ENCODE data around the gene AXL.

Gene AXL

DNA sequence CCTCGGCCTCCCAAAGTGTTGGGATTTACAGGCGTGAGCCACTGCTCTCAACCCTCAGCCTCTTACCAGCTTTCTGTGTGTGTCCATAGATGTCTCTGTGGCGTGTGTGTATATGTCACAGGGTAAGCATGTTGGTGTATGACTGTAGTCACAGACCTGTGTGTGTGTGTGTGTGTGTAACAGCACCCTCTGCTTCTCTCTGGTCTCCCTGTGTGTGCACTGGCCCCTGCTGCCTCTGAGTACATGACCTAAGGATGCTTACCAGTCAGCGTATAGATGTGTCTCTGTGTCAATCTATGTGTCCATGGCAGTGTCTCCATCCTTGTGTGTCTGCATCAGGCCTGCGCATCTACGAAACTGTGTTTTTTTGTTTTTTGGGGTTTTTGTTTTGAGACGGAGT, 5.6 kb downstream of the AXL start:
- Histone ChIP-seq H3K9ac (ENCODE audit: low read length) (no peak overlapping the region), H3K4me2 (ENCODE audit: low read length) (no peak overlapping the region), H2BK15ac (replicated peaks; ENCODE audit: low read depth) (no peak overlapping the region), H3K18ac (ENCODE audit: low read length) (no peak overlapping the region), H3K79me1 (ENCODE audit: low read length) (peaks cover 2% of the 10 kb centered on the region), H2AK5ac (ENCODE audit: low read length) (no peak overlapping the region), H3K4me1 (ENCODE audit: control insufficient read depth, low read depth, low read length) (peaks cover 8% of the 10 kb centered on the region), H2BK120ac (ENCODE audit: low read depth, low read length) (no peak overlapping the region), H3K79me2 (ENCODE audit: control insufficient read depth, insufficient read depth, low read length) (no peaks in the 10 kb centered on the region), H3K27ac (ENCODE audit: low read depth, low read length) (no peak overlapping the region), H3K23ac (ENCODE audit: low read length) (no peak overlapping the region), H3K4me3 (ENCODE audit: low read length) (no peak overlapping the region), H3K56ac (ENCODE audit: low read length) (peak overlapping the region; percentile 3), H3K27me3 (ENCODE audit: insufficient read depth, low read length, poor library complexity) (no peaks in the 10 kb centered on the region), H4K8ac (ENCODE audit: low read depth, low read length) (no peak overlapping the region), H3K36me3 (ENCODE audit: control insufficient read depth, insufficient read depth, low read length) (no peaks in the 10 kb centered on the region), H2BK5ac (ENCODE audit: low read length) (no peak overlapping the region), H3K4ac (ENCODE audit: low read depth, low read length) (no peak overlapping the region), H4K5ac (ENCODE audit: low read length) (no peak overlapping the region)
- DNase-seq = no peak
- WGBS (ENCODE audit: extremely low coverage, insufficient coverage, low lambda C conversion rate) = no CpG with 5 or more reads among the region's 7 CpGs

DNA sequence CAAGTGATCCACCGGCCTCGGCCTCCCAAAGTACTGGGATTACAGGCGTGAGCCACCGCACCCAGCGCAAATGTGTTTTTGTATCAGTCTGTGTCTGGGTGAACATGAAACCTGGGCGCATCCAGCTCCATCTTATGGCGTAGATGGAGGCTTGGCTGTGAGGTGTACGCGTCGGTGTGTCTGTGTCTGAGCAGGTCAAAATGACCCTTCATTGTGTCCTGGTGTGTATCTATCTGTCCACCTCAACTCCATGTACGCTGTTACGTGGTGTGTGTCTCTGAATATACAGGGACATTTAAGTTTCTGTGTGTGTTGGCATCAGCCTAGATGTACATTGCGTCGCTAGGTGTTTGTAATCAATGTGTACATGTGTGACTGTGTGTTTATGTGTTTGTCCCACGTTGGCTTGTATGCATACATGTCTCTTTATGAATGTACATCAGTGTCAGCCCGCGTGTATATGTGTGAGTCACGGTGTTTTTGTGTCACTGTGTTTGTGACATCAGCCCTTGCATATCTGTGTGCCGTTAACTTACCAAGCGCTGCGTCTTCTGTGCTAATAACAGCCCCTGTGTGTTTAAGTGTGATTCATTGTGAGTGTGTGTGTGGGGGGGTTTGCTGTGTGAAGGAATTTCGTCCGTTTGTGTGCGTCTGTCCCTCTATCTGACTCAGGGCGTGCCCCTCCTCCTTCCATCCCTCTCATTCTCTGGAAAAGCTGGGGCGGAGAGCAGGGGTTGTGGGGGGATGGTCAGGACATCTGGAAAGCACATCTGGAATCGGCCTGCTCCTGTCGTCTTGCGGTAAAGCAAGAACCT, 6.4 kb downstream of the AXL start:
- WGBS (ENCODE audit: extremely low coverage, insufficient coverage, low lambda C conversion rate) = no CpG with 5 or more reads among the region's 29 CpGs
- H3K18ac ChIP-seq (ENCODE audit: low read length) = peak overlapping the region; percentile 20
- DNase-seq = peak; percentile 90
- peaks cover 2% of the 10 kb centered on the region for H3K79me1 ChIP-seq (ENCODE audit: low read length)
- H3K79me2 ChIP-seq (ENCODE audit: control insufficient read depth, insufficient read depth, low read length) = no peaks in the 10 kb centered on the region
- peak overlapping the region; percentile 55 for H2AK5ac ChIP-seq (ENCODE audit: low read length)
- no peaks in the 10 kb centered on the region for H3K36me3 ChIP-seq (ENCODE audit: control insufficient read depth, insufficient read depth, low read length)
- peak overlapping the region; percentile 70 for H3K9ac ChIP-seq (ENCODE audit: low read length)
- H3K56ac ChIP-seq (ENCODE audit: low read length) = peak overlapping the region; percentile 90
- no peak overlapping the region for H4K5ac ChIP-seq (ENCODE audit: low read length)
- peak overlapping the region; percentile 73 for H3K27ac ChIP-seq (ENCODE audit: low read depth, low read length)
- no peak overlapping the region for H4K8ac ChIP-seq (ENCODE audit: low read depth, low read length)
- H3K4ac ChIP-seq (ENCODE audit: low read depth, low read length) = peak overlapping the region; percentile 44
- H3K23ac ChIP-seq (ENCODE audit: low read length) = no peak overlapping the region
- H3K4me3 ChIP-seq (ENCODE audit: low read length) = no peak overlapping the region
- H3K27me3 ChIP-seq (ENCODE audit: insufficient read depth, low read length, poor library complexity) = no peaks in the 10 kb centered on the region
- H2BK5ac ChIP-seq (ENCODE audit: low read length) = peak overlapping the region; percentile 61
- H2BK120ac ChIP-seq (ENCODE audit: low read depth, low read length) = no peak overlapping the region
- peak overlapping the region; percentile 42 for H3K4me2 ChIP-seq (ENCODE audit: low read length)
- H3K4me1 ChIP-seq (ENCODE audit: control insufficient read depth, low read depth, low read length) = peaks cover 8% of the 10 kb centered on the region
- H2BK15ac ChIP-seq (replicated peaks; ENCODE audit: low read depth) = no peak overlapping the region

DNA sequence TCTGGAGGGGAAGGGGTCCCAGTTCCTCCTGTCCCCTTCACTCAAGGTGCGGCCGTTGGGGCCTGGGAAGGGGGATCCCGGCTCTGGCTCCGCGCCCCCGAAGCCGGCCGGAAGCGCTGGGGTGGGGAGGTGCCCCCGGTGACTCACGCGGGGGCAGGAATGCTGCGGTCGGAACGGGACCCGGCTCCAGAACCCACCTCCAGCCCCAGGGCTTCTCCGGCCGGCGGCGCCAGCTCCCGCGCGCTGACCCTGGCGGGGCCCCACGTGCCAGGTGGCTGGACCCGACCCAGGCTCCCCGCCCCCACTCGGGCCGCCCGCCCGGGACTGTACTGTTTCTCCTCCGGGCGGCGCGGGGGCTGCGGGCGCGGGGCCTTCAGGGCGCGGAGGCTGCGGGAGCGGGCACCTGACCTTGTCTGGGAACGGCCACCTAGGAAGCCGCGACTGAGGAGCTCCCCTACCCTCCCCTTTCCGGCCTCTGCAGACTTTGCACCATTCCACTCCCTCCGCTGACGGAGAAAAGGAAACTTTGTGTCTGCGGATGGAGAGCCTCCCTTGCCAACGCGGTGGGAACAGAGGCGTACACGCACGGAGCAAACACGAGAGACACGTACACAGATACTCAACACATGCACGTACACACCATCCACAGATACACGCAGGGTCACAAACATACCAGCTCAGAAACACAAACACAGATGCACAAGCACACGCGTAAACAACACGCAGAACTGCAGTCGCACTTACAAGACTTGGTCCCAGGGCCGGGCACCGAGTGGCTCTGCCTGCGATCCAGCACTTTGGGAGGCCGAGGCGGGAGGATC, 7.2 kb downstream of the AXL start:
- H2BK15ac ChIP-seq (replicated peaks; ENCODE audit: low read depth) = no peak overlapping the region
- no peak overlapping the region for H4K8ac ChIP-seq (ENCODE audit: low read depth, low read length)
- no peaks in the 10 kb centered on the region for H3K36me3 ChIP-seq (ENCODE audit: control insufficient read depth, insufficient read depth, low read length)
- H3K27ac ChIP-seq (ENCODE audit: low read depth, low read length) = peak overlapping the region; percentile 73
- H3K56ac ChIP-seq (ENCODE audit: low read length) = peak overlapping the region; percentile 90
- WGBS (ENCODE audit: extremely low coverage, insufficient coverage, low lambda C conversion rate) = no CpG with 5 or more reads among the region's 67 CpGs
- no peaks in the 10 kb centered on the region for H3K79me1 ChIP-seq (ENCODE audit: low read length)
- H3K4me1 ChIP-seq (ENCODE audit: control insufficient read depth, low read depth, low read length) = peaks cover 8% of the 10 kb centered on the region
- H3K4me3 ChIP-seq (ENCODE audit: low read length) = peak overlapping the region; percentile 21
- H2BK5ac ChIP-seq (ENCODE audit: low read length) = peak overlapping the region; percentile 33
- H3K23ac ChIP-seq (ENCODE audit: low read length) = peak overlapping the region; percentile 75
- peak overlapping the region; percentile 42 for H3K4me2 ChIP-seq (ENCODE audit: low read length)
- no peaks in the 10 kb centered on the region for H3K27me3 ChIP-seq (ENCODE audit: insufficient read depth, low read length, poor library complexity)
- H2AK5ac ChIP-seq (ENCODE audit: low read length) = no peak overlapping the region
- no peak overlapping the region for H4K5ac ChIP-seq (ENCODE audit: low read length)
- H3K18ac ChIP-seq (ENCODE audit: low read length) = peak overlapping the region; percentile 20
- H2BK120ac ChIP-seq (ENCODE audit: low read depth, low read length) = no peak overlapping the region
- peak overlapping the region; percentile 70 for H3K9ac ChIP-seq (ENCODE audit: low read length)
- DNase-seq = peak; percentile 76
- H3K79me2 ChIP-seq (ENCODE audit: control insufficient read depth, insufficient read depth, low read length) = no peaks in the 10 kb centered on the region
- H3K4ac ChIP-seq (ENCODE audit: low read depth, low read length) = peak overlapping the region; percentile 44

DNA sequence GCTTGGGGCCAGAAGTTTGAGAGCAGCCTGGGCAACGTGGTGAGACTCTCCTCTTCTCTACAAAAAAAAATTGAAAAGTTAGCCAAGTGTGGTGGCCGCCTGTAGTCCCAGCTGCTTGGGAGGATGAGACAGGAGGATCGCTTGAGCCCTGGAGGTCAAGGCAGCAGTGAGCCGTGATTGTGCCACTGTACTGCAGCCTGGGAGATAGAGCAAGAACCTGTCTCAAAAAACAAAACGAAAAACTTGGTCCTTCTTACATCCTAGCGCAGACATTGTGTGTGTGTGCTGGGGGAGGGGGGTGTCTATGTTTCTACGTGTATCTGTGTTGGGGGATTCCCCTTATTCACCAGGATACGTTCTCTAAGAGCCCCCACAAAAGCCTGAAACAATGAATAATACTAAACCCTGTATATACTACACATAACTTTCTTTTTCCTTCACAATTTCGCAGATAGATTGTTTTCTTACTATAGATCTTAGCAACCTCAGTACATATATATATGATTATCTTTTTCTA, 7.9 kb downstream of the AXL start:
- Histone ChIP-seq H3K79me2 (ENCODE audit: control insufficient read depth, insufficient read depth, low read length) (no peaks in the 10 kb centered on the region), H2BK120ac (ENCODE audit: low read depth, low read length) (no peak overlapping the region), H3K18ac (ENCODE audit: low read length) (no peak overlapping the region), H3K4me2 (ENCODE audit: low read length) (no peak overlapping the region), H2AK5ac (ENCODE audit: low read length) (no peak overlapping the region), H3K23ac (ENCODE audit: low read length) (peak overlapping the region; percentile 75), H2BK15ac (replicated peaks; ENCODE audit: low read depth) (no peak overlapping the region), H3K27ac (ENCODE audit: low read depth, low read length) (peak overlapping the region; percentile 4), H3K79me1 (ENCODE audit: low read length) (no peaks in the 10 kb centered on the region), H3K4me3 (ENCODE audit: low read length) (no peak overlapping the region), H3K4me1 (ENCODE audit: control insufficient read depth, low read depth, low read length) (peaks cover 8% of the 10 kb centered on the region), H3K4ac (ENCODE audit: low read depth, low read length) (no peak overlapping the region), H3K27me3 (ENCODE audit: insufficient read depth, low read length, poor library complexity) (no peaks in the 10 kb centered on the region), H3K36me3 (ENCODE audit: control insufficient read depth, insufficient read depth, low read length) (no peaks in the 10 kb centered on the region), H3K56ac (ENCODE audit: low read length) (peak overlapping the region; percentile 90), H3K9ac (ENCODE audit: low read length) (peak overlapping the region; percentile 70), H4K8ac (ENCODE audit: low read depth, low read length) (no peak overlapping the region), H4K5ac (ENCODE audit: low read length) (no peak overlapping the region), H2BK5ac (ENCODE audit: low read length) (peak overlapping the region; percentile 39)
- WGBS (ENCODE audit: extremely low coverage, insufficient coverage, low lambda C conversion rate) = no CpG with 5 or more reads among the region's 9 CpGs
- no peak for DNase-seq

DNA sequence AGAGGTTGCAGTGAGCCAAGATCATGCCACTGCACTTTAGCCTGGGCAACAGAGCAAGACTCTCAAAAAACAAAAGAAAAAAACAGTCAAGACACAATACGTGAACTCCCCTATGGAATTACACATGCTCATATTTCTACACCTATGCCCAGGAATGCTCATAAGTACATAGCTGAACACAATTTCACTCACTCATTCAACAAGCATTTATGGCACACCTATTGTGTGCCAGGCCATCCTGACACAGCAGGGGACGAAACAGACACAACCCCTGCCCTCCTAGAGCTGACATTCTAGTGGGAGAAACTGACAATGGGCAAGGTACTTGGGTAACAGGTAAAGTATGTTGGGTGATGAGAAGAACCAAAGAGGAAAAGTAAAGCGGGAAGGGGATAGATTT, 9.5 kb downstream of the AXL start:
- Histone ChIP-seq H3K36me3 (ENCODE audit: control insufficient read depth, insufficient read depth, low read length) (no peaks in the 10 kb centered on the region), H3K23ac (ENCODE audit: low read length) (no peak overlapping the region)

More for the DNA sequence above, 9.5 kb downstream of the AXL start:
- no peaks in the 10 kb centered on the region for H3K27me3 ChIP-seq (ENCODE audit: insufficient read depth, low read length, poor library complexity)
- H3K9ac ChIP-seq (ENCODE audit: low read length) = no peak overlapping the region
- no peak overlapping the region for H3K27ac ChIP-seq (ENCODE audit: low read depth, low read length)
- no peak overlapping the region for H4K8ac ChIP-seq (ENCODE audit: low read depth, low read length)
- H2BK5ac ChIP-seq (ENCODE audit: low read length) = no peak overlapping the region
- H3K4me3 ChIP-seq (ENCODE audit: low read length) = no peak overlapping the region
- H3K4me2 ChIP-seq (ENCODE audit: low read length) = no peak overlapping the region
- WGBS (ENCODE audit: extremely low coverage, insufficient coverage, low lambda C conversion rate) = no CpG with 5 or more reads among the region's 3 CpGs
- no peak overlapping the region for H3K4ac ChIP-seq (ENCODE audit: low read depth, low read length)
- no peak overlapping the region for H3K18ac ChIP-seq (ENCODE audit: low read length)
- H4K5ac ChIP-seq (ENCODE audit: low read length) = no peak overlapping the region
- H2BK120ac ChIP-seq (ENCODE audit: low read depth, low read length) = no peak overlapping the region
- no peak overlapping the region for H2AK5ac ChIP-seq (ENCODE audit: low read length)
- DNase-seq = no peak
- H3K56ac ChIP-seq (ENCODE audit: low read length) = no peak overlapping the region
- peaks cover 8% of the 10 kb centered on the region for H3K4me1 ChIP-seq (ENCODE audit: control insufficient read depth, low read depth, low read length)
- H3K79me2 ChIP-seq (ENCODE audit: control insufficient read depth, insufficient read depth, low read length) = no peaks in the 10 kb centered on the region
- H2BK15ac ChIP-seq (replicated peaks; ENCODE audit: low read depth) = no peak overlapping the region
- no peaks in the 10 kb centered on the region for H3K79me1 ChIP-seq (ENCODE audit: low read length)
